Activated CD4-positive, alpha-beta T cell treated with anti-CD3 and anti-CD28 coated beads, Interleukin-2, amount 50 U/mL, for 24 hours (primary cell): ENCODE results near the gene ITGB6.

ENCODE experiments used
- DNase-seq, 2 donors: peaks; one replicate each; pipeline ENCODE4 v3.0.0-alpha.2; 2020; ENCODE audit warnings: low read depth in 1 of 2, low spot score in 1 of 2

The ITGB6 gene

GRCh38 chr2:160221391-160222276 is 21.6 kb upstream of the ITGB6 start:
- DNase-seq, result no peak

DNA sequence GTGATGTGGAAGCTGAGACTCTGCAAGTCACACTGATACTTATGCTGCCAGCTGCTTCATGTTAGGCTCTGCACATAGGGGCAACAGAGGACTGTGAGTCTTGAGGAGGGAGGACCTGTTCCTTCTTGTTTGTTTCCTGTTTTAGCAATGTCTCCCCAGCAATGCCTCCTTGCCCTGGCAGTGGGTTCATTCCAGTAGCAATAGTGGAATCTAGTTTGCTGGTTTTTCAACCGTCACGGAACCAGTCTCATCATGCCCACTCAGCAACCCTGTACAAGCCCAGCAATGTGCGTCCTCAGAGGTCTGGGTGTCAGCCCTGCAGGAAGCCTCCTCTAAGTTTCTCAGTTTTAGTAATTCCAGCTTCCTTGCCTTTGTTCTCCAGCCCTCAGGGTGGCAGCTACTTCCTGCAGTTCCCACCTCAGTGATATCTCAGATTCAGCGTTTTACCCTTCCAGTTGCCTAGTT is 20.5 kb upstream of the ITGB6 start:
- DNase-seq, result no peak

GRCh38 chr2:160220026-160220425 is 20.0 kb upstream of the ITGB6 start:
- DNase-seq, result no peak

DNA sequence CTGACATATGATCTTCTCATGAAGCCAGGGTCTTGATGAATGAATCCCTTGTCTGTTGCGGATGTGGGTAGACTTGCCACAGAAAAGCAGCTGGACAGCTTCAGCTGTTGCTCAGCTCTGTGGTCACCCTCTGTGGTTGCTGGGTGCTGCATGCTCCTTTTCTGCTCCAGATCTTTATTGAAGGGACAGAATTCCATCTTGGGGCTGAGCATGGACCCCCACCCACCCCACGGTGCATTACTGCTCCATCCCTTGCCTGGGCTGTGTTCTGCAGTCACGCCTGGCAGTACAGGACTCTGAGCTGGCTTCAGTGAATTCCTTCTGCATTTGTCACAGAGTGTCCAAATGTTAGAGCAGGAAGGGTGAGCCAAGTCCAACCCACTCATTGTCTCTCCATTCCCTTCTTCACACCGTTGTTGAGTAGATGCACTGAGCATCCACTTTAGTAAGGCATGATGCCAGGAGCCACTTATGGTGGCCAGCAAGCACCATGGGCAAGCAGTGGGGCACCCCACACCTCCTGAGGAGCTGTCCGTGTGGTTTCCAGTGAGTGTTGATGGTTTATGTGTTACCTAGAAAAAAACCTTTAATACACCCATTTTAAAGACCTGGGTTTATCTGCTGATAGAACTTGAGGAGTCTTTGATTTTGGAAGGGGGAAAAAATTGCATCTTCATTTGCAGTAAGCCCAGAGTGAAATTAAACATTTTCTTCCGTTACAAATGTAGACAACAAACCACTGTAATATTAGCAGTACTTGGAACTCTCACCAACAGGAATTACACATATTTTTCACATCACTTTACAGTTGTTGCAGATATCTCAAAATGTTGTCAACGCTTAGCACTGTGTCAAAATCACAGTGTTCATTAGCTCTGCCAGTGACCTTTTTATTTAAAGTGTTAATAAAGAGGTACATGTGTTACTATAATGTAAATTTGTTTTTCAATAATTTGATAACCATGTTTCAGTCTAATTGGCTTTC is 14.7 kb upstream of the ITGB6 start:
- no peak for DNase-seq

- DNase-seq, result no peak
Measured at GRCh38 chr2:160213511-160213910, 13.4 kb upstream of the ITGB6 start.

GRCh38 chr2:160210599-160211138 is 10.6 kb upstream of the ITGB6 start:
- DNase-seq, result peak; percentile 49 to 53

DNA sequence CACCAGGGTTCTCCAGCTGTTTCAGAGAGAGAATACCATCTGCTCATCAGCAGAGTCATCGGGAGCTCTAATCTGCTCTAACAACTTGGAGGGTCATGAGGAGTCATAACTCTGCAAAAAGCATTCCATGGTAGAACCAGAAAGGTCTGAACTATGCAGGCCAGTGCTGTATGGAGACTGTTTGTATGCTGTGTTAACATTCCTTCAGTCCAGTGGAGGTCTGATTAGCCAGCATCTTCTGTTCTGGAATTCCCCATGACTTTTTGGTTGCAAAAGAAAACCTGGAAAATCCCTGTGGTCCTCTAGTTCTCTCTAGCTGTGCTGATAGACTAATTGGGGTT is 9.4 kb upstream of the ITGB6 start:
- no peak for DNase-seq

DNA sequence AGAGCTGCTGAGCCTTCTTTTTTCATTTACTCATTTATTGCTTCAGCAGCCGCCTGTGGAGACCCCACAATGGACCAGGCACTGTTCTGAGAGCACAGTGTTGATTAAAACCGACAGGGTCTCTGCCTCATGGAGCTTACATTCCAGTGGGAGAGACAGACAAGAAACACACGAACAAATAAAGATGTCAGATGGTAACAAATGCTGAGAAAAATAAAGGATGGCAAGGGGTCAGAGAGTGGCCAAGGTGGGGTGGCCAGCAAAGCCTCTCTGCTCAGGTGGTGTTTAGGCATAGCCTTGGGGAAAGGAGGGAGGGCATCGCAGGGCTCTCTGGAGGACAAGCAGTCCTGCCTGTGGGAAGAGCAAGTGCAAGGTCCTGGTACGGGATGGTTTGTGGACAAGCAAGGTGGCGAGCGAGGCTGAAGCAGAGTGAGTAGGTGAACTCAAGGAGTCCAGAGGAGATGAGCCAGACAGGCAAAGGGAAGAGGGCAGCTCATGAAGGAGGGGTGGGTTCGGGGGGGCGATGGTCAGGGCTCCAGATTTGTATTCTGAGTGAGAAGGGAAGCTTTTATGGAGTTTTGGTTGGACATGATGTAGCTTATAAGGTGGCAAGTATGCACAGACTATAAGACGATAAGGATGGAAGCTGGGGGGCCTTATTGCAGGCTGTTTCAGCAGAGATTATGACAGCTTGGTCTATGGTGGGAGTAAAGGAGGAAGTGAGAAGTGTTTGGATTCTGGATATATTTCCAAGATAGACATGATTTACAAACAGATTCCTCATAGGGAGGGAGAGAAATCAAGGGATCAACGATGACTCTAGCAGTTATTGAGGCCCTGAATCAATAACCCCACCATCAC is 8.8 kb upstream of the ITGB6 start:
- DNase-seq, result no peak

GRCh38 chr2:160207804-160208654 is 8.0 kb upstream of the ITGB6 start:
- no peak for DNase-seq

DNA sequence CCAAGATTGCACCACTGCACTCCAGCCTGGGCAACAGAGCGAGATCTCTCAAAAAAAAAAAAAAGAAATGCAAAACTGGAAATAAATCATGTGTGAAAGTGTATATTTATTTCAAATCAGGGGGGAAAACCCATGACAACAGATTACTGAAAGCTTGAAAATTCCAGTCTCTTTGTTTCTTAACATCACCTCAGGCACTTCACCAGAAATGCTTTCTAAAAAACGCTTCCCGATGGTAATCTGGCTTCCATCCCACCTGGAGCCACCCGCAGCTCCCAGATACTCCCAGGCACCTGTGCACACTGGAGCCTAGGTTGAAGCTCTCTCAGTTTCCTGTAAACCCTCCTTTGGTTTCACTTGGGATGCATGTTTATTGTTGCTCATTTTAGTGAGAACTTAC is 7.2 kb upstream of the ITGB6 start:
- DNase-seq, result no peak

DNA sequence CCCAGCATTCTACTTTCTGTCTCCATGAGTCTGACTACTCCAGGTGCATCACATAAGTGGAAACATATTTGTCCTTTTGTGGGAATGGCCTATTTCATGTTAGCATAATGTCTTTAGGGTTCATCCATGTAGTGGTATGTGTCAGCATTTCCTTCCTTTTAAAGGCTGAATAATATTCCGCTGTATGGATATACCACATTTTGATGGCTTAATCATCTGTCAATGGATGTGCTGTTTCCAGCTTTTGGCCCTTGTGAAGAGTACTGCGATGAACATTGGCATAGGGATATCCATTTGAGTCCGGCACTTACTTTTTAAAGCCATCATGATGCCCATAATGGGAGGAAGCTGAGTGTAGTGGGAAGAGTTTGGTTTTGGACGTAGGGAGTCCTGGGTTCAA is 6.4 kb upstream of the ITGB6 start:
- no peak for DNase-seq

GRCh38 chr2:160205505-160205904 is 5.4 kb upstream of the ITGB6 start:
- no peak for DNase-seq

- no peak for DNase-seq
Measured at GRCh38 chr2:160203422-160203821, 3.4 kb upstream of the ITGB6 start.

DNA sequence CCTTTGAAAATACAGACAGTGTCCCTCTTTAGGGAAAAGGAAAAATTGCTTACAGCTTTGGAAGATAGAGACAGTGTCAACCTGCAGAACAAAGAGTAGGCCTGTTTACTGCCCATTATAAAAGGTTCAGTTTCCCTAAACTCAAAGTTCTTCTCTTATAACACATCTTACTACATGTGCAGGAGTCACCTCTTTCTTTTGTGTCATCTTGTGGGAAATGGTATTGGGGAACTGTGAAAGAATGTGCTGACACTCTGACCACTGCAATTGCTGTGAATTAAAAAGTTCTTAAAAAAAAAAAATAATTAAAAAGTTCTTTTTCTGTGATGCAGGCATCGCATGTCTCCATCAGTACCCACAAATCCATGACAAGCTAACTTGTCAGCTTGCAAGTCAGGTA is 2.9 kb upstream of the ITGB6 start:
- no peak for DNase-seq

DNA sequence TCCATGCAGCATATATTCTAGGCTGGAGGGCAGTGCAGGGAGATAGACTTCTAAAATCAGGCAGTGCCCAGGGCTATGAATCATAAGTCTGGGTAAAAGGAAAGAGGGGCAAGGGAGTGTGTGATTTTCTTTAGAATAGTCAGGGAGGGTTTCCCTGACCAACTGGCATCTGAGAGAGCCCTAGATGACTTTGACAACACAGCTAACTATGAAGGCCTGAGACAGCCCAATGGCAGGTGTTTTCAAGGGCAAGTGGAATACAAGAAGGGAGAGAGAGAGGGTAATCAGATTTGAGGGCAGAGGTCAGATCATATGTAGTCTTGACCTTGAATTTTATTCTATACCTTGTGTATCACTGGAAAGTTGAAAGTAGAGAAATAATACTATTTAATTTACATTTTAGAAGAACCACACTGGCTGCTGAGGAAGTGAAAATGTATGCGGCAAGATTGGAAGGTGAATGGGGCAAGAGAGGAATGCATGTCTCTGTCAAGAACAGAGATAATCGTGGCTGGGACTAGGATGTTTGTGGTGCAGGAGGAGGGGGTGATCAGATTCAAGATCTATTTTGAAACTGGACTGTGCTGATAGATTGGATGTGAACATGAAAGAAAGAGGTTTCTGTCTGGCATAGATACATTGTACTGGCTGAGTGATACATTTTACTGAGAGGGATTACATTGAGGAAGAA is 1.9 kb upstream of the ITGB6 start:
- DNase-seq, result no peak

- no peak for DNase-seq
Measured at GRCh38 chr2:160200921-160201320, 849 bp upstream of the ITGB6 start.

GRCh38 chr2:160199053-160199452 is 1.0 kb downstream of the ITGB6 start:
- DNase-seq, result no peak

GRCh38 chr2:160197587-160197986 is 2.5 kb downstream of the ITGB6 start:
- no peak for DNase-seq

DNA sequence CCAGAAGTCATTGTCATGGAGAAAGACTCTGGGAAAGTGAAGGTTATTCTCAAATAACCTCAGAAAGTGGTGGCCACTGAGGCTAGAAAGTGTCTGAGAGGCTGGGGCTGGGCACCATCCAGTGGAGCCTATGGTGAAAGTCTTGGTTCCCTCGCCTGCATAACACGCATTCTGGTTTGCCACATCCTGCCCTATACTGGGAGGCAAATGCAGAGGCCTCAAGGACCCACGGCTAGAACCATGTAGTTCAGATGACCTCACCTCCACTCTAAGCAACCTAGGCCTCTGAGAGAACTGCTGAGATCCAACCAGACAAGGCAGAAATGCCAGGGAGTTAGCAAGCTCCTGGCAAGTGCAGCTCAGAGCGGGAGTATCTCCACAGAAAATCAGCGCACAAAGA is 5.1 kb downstream of the ITGB6 start:
- DNase-seq, result no peak
